Stimulated activated CD4-positive, alpha-beta T cell treated with anti-CD3 and anti-CD28 coated beads, Interleukin-15, amount 100 ng/mL, for 24 hours (primary cell): ENCODE data around the gene TES.
"Not testable (repeated sequence)": the region's sequence is repeated elsewhere in the genome, so short reads cannot be mapped to it uniquely, and the experiment has no call there.

Experiments used
- DNase-seq: peaks from one replicate; pipeline ENCODE4 v3.0.0-alpha.2; 2020

Gene TES

DNA sequence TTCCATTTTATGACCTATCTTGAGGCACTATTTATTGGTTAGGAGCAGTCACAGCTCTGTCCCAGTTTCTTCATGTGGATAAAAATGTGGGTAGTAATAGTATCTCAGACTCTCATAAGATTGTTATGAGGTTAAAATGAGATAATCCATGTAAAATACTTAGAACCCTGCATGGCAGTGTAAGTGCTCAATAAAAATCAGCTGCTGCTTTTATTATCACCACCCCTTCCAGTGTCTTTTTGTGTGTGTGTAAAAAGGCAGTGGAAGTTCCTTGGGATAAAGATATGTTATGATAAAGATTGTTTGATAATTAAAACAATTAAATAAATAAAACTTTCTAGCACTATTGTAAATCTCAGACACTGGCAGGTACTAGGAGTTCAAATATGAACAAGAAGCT lies 15.5 kb downstream of the TES start:
- DNase-seq, result no peak

DNA sequence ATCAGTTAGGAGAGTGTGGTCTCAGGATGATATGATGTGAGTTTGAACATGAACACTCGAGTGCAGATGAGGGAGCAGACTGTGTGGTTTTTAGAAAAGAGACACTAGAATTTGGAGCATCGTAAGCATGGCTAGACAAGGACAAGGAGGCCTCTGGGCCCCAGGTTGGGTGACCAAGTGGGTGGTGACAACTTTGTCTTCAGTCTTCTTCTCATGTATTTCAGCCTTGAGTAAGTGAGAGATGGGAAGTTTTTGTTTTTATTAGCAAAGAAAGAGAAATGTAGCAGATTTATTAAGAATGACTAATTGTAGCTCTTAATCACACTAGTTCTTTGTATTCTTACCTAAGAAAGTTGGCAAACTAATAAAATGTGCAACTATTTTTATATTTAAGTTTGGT lies 16.3 kb downstream of the TES start:
- no peak for DNase-seq

DNA sequence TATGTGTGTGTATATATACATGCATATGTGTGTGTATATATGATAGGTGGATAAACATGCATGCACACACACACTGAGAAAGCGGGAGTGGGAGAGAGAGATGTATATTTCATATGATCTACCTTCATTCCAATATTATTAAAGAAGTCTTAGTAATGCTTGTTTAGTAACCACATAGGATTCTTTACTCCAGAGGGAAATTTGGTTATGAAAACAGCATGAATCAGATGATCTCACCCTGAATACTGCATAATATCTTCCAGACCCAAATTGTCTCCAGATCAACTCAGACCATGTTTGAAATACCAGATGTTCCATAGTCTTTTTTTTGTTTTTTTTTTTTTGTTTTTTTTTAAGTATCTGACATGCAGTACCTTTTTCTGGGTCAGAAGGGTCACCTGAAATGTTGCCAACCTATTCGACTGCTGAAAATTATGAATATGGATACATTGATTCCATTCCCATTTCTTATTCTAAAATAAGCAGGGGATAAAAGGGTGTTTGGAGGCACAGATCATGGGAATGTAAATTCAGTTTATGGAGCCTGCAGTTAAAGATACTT lies 17.4 kb downstream of the TES start:
- no peak for DNase-seq

DNA sequence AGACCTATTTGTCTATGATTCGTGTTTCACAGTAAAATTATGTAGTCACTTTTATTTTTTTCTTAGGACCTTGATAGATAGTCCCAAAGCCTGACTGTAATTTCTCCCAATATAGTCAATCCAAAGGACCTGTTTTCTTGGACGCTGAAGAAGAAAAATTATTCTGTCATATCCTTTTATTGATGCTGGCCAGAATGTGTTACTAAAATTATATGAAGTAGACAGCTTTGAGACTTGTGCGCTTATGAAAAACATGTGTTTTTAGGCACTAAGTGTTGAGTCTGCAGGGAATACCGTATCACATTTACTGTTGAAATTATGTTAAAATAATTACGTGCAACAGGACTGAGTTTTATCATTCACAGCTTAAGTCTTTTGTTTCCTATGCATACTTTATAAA lies 17.9 kb downstream of the TES start:
- DNase-seq, result no peak

DNA sequence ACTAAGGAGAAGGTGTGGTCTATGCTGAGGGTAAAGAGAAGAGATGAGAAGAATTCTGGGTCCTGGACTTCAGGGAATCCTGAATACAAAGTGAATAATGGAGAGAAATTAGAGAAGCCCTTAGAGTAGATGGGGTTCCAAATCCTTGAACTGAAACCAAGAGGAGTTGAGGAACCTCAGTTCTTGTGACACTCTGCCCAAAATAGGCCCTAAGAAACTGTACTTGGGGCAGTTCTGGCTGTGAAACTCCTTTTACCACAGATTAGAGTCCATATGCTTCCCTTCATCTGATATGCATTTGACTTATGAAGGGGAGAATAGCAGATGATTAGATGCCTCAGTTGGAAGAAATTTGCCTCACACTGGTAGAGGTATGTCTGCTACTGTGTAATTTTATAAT lies 19.0 kb downstream of the TES start:
- no peak for DNase-seq

DNA sequence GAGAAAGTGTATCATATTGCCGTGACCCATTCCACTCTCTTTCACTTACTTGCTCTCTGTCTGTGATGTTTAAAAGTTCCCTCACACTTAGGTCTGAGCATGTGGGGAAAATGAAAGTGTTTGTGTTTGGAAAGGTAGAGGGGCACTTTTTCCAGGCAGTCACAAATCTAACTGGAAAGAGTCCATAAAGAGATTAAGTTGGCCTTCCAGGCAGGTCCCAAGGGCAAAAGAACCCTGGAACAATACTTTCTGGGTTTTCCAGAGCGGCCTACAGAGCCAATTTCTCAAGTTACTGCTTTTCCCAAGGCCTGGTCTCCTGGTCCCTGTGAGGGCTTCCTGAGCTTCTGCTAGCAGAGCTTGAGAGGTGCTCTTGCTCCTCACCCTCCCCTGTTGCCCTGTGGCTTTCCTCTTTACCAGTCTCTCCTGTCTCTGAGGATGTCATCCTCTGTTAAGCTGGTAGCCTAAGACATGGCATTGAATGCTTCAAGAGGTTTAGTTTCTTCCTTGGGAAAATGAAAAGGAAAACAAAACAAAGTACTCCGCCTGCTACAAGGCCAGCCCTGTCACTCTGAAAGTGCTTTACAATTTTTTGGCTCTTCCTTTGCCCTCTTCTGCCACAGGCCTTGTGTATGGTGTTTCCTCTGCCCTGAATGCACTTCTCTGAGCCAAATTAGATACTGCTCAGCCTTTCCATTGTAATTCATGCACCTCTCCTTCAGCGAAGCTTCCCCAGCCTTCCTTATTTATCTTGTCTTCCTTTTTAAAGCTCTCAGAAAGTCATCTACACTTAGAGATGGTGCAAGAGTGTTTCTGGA lies 20.1 kb downstream of the TES start:
- DNase-seq, result no peak

DNA sequence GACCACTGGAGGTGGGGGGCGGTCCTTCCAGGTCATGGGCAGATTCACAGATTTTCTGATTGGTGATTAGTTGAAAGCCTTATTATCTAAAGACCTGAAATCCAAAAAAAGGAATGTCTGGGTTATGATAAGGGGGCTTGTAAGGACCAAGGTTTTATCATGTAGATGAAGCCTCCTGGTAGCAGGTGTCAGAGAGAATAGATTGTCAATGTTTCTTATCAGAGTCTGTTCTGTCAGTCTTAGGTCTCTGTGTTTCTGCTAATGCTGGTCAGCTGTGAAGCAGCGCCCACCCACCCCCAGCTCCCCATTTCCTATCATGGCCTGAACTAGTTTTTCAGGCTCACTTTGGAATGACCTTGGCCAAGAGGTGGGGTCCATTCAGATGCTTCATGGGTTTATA lies 21.2 kb downstream of the TES start:
- no peak for DNase-seq

DNA sequence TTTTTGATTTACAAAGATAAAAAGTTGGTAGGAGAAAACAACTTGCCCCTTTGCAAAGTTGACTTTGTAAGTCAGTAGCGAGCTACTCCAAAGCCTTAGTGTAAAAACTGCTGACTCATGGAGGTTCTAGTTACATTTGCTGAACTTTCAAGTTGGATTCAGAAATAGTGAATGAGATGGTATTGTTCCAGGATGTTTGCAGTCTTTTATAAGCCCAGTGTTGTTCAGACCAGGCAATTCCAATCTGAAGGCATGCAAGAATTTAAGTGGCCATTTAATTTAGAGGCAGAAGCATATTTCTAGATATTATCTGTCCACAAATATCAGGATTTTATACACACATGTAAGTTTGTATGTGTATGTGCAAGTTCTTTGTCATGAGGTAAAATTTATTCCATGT lies 21.6 kb downstream of the TES start:
- no peak for DNase-seq

DNA sequence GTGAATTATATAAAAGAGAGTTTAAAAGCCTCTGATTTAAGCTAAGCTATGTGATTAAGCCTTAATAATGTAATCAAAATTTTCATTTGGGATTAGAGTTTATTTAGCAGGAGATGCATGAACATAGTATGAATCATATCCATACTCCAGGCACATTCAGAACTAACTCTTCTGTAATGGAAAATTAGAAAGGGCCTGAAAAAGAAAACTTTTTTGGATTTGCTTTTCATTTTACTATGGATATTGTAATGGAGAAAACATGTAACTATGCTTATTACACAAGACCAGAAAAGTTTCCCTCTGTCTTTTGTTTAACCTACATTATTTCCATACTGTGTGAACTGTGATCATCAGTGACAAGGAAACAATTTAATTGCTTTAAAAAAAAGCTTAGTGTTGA lies 22.0 kb downstream of the TES start:
- no peak for DNase-seq

DNA sequence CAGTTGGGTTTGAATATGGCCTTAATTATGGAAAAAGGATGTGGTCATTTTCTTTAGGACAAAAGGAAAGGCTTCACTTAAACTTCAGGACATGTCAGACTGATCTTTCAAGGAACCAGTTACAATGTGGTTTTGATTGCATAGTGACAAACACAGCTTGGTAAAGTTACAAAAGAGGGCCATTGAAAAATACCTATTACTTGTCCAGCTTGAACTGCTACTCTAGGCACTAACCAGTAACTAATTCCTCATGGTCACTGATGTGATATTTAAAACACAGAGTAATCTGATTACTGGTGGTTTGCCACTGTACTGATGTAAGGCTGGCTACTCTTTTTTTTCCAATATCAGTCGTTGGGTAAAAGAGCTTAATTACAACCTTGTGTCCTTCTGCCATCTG lies 22.6 kb downstream of the TES start:
- no peak for DNase-seq

DNA sequence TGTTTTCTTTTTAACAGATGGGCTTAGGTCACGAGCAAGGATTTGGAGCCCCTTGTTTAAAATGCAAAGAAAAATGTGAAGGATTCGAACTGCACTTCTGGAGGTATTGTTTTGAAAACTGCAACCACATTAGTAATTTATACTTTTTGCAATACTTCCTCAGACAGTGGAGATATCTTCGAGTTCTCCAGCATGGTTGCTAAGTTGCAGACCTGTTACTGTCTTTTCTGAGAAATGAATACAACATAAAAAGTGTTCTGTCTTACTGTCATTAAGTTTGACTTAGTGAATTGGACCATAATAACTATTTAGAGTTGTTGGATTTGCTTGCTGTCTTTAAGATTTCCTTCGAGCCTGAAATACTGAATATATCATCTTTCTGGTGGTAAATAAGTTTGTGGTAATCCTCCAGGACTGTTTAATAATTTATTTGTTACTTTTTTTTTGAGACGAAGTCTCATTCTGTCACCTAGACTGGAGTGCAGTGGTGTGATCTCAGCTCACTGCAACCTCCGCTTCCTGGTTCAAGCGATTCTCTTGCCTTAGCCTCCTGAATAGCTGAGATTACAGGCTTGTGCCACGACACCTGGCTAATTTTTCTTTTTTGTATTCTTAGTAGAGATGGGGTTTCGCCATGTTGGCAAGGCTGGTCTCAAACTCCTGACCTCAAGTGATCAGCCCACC lies 24.3 kb downstream of the TES start:
- DNase-seq, result no peak

DNA sequence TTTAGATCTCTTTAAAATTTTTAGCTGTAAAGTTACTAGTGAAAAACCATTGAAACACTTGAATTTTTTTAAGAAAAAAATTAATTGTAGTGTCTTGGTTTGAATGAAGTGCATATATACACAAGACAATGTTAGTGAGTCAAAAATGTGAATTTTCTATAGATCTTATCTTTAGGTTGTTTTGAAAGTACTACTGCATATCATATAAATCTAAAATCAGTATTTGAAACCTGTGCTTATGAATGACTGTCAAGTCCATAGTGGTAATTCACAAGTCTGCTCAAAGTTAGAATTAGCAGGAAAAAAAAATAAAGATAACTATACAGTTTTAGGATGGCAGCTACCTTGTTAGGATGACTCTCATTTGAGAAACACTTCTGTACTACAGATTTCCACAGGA lies 25.0 kb downstream of the TES start:
- DNase-seq, result no peak

DNA sequence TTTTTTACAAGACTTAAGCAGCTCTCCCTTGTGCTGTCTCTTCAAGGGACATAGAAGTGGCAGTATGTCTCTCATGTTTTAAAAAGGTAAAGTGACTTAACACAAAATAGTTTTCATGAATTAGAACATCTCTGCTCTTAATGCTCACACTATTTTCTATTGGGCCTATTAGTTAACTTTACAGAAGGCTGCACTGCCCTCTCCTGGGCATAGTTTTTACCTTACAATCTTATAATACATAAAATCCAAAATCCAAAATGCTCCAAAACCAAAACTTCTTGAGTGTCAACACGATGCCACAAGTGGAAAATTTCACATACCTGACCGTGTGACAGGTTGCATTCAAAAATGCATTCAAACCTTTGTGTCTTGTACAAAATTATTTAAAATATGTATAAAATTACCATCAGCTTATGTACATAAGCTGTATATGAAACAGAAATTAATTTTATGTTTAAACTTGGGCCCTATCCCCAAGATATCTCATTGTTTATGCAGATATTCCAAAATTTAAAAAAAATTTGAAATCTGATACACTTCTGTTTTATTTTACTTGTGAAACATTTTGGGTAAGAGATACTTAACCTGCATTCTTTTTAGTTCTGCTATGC lies 25.8 kb downstream of the TES start:
- peak; percentile 61 for DNase-seq

DNA sequence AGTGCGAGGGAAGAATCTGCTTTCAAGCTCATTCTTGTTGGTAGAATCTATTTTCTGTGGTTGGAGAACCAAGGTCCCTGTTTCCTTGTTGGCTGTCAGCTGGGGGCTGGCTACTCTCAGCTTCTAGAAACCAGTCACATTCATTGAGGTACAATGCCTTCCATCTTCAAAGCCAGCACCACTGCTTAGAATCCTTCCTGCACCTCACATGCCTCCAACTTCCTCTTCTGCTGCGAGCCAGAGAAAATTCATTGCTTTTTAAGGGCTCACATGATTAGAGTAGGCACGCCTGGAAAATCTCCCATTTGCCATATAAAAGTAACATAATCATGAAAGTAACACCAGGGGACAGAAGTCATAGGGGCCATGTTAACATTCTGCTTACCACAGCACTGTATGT lies 28.7 kb downstream of the TES start:
- DNase-seq, result no peak

DNA sequence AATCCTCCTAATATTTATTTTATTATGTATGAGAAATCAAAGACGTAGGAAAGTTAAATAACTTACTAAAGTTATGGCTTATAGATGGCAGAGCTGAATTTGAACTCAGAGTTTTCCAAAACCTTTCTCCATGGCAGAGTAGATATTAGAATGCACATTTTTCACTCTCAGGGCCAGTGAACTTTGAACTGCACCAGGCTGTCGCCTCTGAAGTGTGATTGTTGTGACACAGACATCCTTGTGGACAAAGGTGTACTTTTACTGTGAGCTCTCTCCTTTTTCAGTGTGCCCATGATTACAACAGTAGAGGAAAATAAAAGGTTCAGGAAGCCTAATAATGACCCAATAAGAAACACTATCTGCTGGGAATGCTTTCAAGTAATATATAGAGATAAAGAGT lies 29.1 kb downstream of the TES start:
- DNase-seq, result no peak

DNA sequence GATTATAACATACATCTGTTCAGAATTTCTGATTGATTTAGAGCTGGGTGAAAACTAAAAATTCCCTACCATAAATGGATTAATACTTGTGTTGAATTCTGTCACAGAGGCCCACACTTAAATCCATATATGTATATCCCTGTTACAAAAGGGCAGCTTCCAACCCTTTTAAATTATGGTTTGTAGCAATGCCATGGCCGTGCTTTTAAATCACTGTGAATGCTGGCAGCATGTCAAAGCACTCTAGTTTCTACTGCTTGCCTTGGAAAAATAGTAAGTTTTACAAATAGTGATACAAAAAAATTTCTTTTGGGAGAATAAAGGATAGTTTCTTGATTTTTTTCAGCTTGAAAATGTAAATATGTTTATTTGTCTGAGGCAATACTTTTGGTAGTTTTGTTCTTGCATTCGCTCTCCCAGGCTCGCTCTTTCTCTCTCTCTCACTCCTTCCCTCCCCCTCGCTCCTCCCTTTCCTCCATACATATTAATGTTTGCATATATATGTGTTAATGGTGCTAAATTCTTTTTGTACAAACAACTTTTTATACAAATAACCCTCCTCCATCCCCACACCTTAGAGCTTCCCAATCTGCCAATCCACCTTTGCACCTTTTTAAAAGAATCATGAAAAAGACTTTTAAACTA lies 29.8 kb downstream of the TES start:
- no peak for DNase-seq

DNA sequence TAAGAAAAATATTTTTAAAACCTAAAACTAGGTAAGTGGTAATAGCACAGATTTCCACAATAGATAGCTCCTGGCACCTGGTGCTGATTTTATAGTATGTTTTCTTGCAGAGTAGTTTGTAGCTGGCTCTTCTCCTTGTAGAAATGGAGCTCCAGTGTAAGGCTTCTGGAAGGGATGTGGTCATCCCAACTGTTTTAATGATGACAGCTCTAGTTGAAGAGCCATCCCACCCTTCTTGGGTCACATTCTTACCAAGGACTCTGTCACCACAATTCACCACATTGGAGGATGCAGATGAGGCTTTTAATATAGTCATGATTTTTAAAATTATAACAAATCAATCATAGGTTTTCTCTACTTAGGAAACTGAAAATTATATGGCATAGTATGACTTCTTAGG lies 31.0 kb downstream of the TES start:
- DNase-seq, result no peak

DNA sequence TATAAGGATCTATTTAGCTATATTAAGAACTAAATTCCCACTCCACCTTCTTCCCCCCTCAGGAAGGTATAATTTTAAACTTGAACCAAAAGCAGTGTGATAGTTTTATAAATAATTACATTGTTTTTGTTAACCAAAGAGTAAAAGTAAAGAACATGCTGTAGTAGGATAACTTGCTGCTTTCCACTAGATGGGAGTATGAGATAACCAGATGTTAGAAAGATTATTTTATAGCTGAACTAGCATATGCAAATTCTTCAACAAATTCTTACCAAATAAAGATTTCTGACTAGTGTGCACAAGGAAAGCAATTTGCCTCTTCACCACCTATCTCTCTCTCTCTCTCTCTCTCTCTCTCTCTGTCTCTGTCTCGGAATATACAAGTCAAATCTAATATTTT lies 31.8 kb downstream of the TES start:
- DNase-seq, result no peak

DNA sequence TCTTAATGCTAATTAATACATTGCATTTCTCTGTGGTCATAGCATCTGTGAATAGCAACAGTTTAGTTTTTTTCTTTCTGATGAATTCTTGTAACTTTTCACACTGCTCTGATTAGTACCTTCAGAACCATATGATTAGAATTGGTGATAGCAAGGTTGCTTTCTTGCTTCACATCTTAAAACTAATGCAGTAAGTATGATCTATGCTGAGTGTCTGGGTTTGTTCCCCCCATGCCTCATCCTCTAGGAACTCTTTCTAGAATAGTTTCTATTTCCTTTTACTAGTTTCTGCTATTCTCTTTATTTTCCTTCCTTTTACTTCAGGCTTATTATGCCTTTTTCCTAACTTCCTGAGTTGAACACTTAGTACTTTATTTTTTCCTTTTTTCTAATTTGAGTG lies 32.4 kb downstream of the TES start:
- DNase-seq, result no peak

DNA sequence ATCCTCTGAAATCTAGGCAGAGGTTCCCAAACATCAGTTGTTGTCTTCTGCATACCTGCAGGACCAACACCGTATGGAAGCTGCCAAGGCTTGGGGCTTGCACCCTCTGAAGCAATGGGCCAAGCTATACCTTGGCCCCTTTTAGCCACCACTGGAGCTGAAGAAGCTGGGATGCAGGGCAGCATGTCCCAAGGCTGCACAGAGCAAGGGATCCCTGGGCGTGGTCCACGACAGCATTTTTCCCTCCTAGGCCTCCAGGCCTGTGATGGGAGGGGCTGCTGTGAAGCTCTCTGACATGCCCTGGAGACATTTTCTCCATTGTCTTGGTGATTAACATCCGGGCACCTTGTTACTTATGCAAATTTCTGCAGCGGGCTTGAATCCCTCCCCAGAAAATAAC lies 34.5 kb downstream of the TES start:
- not testable (repeated sequence) for DNase-seq

DNA sequence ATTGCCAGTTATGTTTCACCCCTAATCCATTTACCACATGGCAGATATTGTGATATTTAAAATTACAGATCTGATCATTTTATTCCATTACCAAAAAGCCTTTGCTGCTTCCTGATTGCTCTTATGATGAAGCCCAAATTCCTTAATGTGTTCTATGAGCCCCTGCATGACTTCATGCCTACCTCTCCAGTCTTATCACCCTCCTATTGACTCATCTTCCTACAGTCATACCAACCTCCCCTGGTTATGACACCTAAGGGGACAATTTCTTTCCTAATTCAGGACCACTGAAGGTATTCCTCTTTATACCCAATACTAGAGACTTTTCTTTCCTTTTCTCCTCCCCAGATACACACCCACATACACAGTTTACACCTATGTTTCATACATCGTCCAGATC lies 36.0 kb downstream of the TES start:
- DNase-seq, result no peak

DNA sequence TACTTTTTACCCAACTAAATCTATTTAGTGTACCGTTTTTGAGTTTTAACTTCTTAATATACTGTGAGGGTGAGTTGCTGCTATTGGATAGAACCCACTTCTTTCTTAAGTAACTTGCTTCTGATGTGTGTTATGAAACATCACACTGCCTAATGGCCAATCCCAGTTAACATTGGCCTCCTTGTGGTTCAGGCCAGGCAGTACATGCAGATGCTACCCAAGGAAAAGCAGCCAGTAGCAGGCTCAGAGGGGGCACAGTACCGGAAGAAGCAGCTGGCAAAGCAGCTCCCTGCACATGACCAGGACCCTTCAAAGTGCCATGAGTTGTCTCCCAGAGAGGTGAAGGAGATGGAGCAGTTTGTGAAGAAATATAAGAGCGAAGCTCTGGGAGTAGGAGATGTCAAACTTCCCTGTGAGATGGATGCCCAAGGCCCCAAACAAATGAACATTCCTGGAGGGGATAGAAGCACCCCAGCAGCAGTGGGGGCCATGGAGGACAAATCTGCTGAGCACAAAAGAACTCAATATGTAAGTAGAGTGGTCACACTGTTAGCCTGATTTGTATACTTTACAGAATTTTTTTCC lies 39.7 kb downstream of the TES start:
- peak; percentile 12 for DNase-seq

DNA sequence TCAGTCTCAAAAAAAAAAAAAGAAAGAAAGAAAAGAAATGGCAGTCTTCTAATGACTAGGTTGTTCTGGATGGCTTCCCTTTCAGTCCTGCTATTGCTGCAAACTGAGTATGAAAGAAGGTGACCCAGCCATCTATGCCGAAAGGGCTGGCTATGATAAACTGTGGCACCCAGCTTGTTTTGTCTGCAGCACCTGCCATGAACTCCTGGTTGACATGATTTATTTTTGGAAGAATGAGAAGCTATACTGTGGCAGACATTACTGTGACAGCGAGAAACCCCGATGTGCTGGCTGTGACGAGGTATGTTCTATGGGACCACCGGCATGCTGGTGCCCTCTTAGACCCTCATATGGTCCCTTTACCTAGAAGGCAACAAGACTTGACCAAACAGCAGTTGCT lies 41.3 kb downstream of the TES start:
- DNase-seq, result no peak
